Progenitor cell of endocrine pancreas (in vitro differentiated cells): ENCODE data around the gene NLGN3. TPM values are rescaled to one million over a fixed set of nuclear protein-coding genes. Genes with fewer than 3 reads are reported as not detected.

Experiments used
- DNase-seq: peaks from one replicate; pipeline ENCODE4 v3.0.0; 2021; ENCODE audit warnings: low spot score; ENCODE audit not compliant: unreplicated experiment
- H3K27ac Mint-ChIP-seq: 2 replicates; pipeline ENCODE4 v1.8.0; 2021; ENCODE audit warnings: mild to moderate bottlenecking, moderate library complexity, mixed read lengths
- H3K27me3 Mint-ChIP-seq: 2 replicates; pipeline ENCODE4 v1.8.0; 2021; ENCODE audit warnings: mixed read lengths
- H3K36me3 Mint-ChIP-seq: 2 replicates; pipeline ENCODE4 v1.8.0; 2022; ENCODE audit warnings: mixed read lengths; ENCODE audit not compliant: insufficient read depth
- H3K4me1 Mint-ChIP-seq: 2 replicates; pipeline ENCODE4 v1.8.0; 2021; ENCODE audit warnings: low read depth, mixed read lengths
- H3K4me3 Mint-ChIP-seq: 2 replicates; pipeline ENCODE4 v1.8.0; 2021; ENCODE audit warnings: low read depth, mild to moderate bottlenecking, moderate library complexity, mixed read lengths
- H3K9me3 Mint-ChIP-seq: 2 replicates; pipeline ENCODE4 v1.8.0; 2021; ENCODE audit warnings: low read depth, mixed read lengths
- total RNA-seq: library from RNA; stranded (reverse); gene quantifications from 2 replicates; pipeline ENCODE4 v1.2.1, GENCODE V29; 2021
- TF ChIP-seq, protein P1 (sequence below): fragments of 200-600 bp; sonication (generic); IDR thresholded peaks from one replicate; pipeline ENCODE4 v1.5.0; 2021; ENCODE audit warnings: antibody characterized with exemption, mild to moderate bottlenecking; ENCODE audit not compliant: unreplicated experiment

NLGN3 gene
- total RNA-seq, 1 donor from 2014 or later: 7.8 TPM

GRCh38 chrX:71170660-71171059 is 26.0 kb downstream of the NLGN3 start:
- TF ChIP-seq, protein P1, sequence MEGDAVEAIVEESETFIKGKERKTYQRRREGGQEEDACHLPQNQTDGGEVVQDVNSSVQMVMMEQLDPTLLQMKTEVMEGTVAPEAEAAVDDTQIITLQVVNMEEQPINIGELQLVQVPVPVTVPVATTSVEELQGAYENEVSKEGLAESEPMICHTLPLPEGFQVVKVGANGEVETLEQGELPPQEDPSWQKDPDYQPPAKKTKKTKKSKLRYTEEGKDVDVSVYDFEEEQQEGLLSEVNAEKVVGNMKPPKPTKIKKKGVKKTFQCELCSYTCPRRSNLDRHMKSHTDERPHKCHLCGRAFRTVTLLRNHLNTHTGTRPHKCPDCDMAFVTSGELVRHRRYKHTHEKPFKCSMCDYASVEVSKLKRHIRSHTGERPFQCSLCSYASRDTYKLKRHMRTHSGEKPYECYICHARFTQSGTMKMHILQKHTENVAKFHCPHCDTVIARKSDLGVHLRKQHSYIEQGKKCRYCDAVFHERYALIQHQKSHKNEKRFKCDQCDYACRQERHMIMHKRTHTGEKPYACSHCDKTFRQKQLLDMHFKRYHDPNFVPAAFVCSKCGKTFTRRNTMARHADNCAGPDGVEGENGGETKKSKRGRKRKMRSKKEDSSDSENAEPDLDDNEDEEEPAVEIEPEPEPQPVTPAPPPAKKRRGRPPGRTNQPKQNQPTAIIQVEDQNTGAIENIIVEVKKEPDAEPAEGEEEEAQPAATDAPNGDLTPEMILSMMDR: no peak
- Mint-ChIP-seq H3K4me3 (no peak overlapping the region), H3K4me1 (peaks cover 6% of the 10 kb centered on the region), H3K36me3 (peaks cover 5% of the 10 kb centered on the region), H3K27me3 (no peaks in the 10 kb centered on the region), H3K27ac (no peak overlapping the region), H3K9me3 (peaks cover 13% of the 10 kb centered on the region)
- no peak for DNase-seq

DNA sequence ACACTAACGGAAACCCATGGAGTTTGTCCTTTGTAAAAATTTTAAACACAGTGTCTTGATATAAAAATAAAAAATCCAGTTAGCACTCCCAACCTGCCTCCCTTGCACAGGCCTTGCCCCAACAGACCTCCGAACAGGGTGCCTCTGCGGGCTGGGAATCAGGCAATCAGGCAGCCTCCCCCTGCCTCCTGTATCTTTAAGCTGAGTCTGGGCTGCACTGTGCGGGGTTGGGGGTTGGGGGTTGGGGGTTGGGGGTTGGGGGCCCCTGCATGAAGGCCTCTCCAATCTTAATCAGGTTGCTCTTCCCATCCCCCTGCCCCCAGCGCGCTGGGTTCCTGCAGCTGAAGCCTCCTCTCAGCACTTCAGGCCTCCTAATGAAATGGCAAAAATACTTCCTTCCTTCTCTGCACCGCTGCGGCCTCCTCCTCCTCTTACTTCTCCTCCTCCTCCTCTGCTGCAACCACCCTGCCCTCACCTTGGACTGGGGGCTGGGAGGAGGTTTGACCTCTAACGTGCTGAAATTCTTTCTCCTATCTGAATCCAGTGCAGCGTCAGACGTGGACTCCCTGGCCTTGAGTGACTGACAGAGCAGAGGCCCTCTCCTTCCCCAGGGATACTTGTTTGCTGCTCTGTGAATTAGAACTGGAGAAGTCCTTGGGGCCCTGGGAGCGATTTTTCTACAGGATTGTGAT is 26.6 kb downstream of the NLGN3 start:
- TF ChIP-seq, protein P1: no peak
- H3K27me3 Mint-ChIP-seq: no peaks in the 10 kb centered on the region
- DNase-seq: no peak
- no peak overlapping the region for H3K4me3 Mint-ChIP-seq
- peak overlapping the region; percentile 66 for H3K27ac Mint-ChIP-seq
- H3K4me1 Mint-ChIP-seq: peaks cover 6% of the 10 kb centered on the region
- H3K9me3 Mint-ChIP-seq: peaks cover 13% of the 10 kb centered on the region
- peaks cover 5% of the 10 kb centered on the region for H3K36me3 Mint-ChIP-seq

- Mint-ChIP-seq H3K4me1 (peaks cover 6% of the 10 kb centered on the region), H3K27me3 (no peaks in the 10 kb centered on the region), H3K4me3 (no peak overlapping the region), H3K27ac (no peak overlapping the region), H3K36me3 (peaks cover 5% of the 10 kb centered on the region), H3K9me3 (peaks cover 19% of the 10 kb centered on the region)
- TF ChIP-seq, protein P1: no peak
- no peak for DNase-seq
Observed at GRCh38 chrX:71173440-71173839, 28.8 kb downstream of the NLGN3 start.

- Mint-ChIP-seq H3K4me1 (peaks cover 6% of the 10 kb centered on the region), H3K27ac (no peak overlapping the region), H3K36me3 (peaks cover 4% of the 10 kb centered on the region), H3K9me3 (peaks cover 18% of the 10 kb centered on the region), H3K4me3 (no peak overlapping the region), H3K27me3 (no peaks in the 10 kb centered on the region)
- no peak for DNase-seq
- TF ChIP-seq, protein P1: no peak
Observed at GRCh38 chrX:71174795-71175194, 30.2 kb downstream of the NLGN3 start.

GRCh38 chrX:71175531-71175930 is 30.9 kb downstream of the NLGN3 start:
- Mint-ChIP-seq H3K36me3 (peaks cover 2% of the 10 kb centered on the region), H3K27me3 (no peaks in the 10 kb centered on the region), H3K4me3 (no peak overlapping the region), H3K9me3 (peaks cover 16% of the 10 kb centered on the region), H3K4me1 (peaks cover 8% of the 10 kb centered on the region), H3K27ac (no peak overlapping the region)
- DNase-seq: no peak
- TF ChIP-seq, protein P1: no peak
